ENCODE results near the gene NELFB.

Gene NELFB

DNA sequence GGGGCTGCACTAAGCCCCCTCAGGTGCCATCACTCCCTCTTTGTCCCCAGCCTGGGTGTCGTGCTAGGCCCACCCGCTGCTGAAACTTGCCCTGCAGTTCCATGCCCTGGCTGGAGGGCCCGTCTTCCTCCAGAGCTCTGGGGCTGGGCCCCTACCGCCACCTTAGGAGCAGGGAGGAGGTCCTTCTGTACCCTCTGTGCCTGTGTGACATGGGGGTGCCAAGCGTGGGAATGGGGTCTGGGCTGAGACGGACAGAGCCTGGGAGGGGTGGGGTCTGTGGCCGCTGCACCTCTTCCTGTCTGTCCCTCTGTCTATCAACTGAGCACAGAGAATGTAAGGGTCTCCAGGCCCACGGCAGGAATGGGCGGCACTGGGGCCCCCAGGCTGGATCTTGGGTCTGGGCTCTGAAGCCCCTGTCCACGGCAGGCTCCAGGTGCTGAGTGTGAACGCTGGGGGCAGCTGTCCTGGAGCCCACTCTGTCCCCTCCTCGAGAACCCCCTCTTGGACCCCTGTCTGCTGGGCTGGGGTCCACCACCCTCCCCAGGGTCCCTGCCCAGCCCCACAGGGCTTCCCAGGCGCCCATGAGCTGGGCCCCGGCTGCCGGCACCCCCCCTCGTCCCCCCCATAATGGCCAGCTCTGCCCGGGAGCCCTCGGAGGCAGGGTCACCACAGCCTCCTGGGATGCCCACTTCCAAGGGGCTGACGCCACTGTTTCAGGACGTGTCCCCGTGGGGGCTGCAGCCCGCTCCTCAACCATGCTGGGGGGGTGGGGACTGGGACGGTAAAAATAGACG is 62.8 kb downstream of the NELFB start:
- no peak for DNase-seq

DNA sequence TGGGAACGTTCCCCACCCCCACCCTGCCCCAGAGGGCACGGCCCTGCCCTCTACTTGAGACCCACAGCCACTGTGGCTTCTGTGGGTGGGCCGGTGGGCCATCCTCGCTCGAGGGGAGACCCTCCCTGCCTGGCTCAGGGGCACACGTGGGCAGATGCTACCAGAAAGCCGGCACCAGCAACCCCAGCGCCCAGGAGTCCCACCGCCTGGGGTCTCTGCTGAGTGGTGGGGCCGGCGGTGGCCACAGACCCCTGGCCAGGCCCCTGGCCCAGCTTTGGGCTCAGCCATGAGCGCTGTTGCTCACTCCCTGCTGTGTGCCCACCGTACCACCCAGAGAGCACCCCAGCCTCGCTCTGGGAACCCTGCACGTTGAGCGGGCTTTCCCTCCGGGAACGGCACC is 63.5 kb downstream of the NELFB start:
- peak; percentile 49 for DNase-seq

DNA sequence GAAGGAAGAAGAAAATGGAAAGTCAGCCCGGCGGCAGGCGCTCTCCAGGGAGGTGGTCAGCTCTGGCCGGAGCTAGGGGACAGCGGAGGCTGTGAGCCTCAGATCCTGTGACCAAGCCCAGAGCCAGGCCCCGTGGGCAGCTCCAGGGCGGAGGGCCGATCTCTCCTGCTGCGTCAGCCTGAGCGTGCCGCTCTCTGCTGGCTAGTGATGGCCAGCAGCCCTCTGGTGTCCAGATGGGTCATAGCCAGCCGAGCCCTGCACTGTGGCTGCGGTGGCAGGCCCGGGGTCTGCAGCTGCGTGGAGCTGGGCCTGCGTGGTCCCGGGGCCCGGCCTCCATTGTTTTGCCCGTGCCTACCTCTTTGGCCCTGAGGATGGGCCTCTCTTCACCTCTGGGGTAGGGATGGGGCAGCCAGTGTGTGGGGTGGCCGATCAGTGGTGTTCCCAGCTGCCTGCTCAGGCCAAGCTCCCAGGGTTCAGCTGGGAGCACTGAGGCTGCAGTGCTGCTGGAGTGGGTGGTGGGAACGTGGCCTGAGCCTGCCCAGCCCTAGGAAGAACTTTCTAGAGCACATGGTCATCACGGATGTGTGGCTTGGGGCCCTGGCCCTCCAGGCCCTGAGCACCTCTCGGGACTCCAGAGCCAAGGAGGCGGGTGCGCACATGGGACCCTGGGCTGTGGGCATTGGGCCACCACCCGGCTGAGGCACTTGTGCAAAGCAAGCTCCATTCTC is 64.0 kb downstream of the NELFB start:
- peak; percentile 86 for DNase-seq

DNA sequence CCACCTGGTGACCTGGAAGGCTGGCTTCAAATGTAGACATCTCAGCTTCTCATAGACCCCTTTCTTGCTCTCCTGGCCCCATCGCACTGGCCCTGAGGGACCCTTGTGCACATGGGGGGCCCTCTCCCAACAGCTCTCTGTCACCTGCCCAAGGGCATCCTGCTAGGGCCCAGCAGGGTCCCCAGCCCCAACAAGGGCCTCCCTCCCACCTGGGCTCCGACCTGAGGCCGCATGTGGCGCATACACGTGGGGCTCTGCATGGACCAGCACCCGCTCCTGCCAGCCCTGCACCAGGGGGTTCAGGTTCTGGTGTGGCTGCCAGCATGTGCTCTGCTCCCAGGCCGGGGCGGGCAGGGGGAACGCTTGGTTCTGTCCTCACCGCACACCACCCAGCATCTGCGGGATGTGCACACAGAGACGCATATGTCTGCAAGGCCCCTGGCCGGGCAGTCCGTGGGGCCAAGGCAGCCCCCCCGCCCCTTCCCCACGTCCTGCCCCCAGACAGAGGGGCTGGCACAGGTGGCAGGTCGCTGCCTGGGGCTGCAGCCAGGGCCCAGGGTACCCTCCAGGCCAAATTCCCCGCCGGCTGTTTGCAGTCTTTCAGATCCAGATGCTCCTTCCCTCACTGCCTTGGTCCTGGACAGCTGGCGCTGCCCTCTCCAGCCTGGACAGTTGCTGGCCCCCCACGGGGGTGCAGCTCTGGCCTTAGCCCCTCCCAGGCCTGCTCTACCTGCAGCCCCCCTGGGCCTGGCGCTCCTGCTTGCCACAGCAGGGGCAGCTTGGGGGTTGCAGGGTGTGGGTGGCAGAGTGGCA is 64.8 kb downstream of the NELFB start:
- DNase-seq, result peak; percentile 55

DNA sequence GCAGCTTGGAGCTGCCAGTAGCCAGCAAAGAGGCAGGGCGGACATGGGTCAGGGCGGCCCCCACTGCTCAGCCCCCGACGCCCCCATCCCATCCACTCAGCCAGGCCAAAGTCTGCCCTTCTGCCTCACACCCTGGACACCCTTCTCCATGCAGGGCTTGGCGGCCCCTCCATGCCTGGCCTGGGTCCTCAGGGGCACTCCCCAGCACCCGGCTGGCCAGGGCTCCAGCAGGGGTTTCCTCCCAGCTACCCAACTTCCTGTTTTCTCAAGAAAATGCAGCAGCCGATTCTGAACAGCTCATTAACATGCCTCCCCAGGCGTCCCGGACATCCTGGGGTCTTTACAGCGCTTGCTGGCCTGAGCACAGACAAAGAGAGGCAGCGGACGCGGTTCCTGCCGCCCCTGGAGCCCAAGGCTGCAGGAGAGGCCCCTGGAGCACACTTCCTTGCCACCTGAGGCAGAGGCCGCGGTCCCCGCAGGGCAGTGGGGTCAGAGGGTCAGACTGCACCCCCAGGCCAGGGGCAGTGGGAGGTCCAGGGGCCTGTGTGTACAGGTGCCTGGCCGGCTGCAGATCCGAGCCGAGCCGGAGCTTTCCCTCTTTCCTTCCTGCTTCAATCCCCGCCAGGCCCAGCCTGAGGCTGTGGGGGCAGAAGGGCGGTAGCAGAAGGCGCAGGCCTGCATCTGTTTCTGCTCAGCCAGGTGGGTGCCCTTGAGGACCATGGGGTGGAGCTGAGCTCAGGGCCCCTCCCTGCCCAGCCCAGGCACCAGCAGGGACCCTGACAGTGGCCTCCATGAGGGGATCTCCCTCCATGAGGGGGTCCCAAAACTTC is 65.6 kb downstream of the NELFB start:
- DNase-seq, result peak; percentile 56

DNA sequence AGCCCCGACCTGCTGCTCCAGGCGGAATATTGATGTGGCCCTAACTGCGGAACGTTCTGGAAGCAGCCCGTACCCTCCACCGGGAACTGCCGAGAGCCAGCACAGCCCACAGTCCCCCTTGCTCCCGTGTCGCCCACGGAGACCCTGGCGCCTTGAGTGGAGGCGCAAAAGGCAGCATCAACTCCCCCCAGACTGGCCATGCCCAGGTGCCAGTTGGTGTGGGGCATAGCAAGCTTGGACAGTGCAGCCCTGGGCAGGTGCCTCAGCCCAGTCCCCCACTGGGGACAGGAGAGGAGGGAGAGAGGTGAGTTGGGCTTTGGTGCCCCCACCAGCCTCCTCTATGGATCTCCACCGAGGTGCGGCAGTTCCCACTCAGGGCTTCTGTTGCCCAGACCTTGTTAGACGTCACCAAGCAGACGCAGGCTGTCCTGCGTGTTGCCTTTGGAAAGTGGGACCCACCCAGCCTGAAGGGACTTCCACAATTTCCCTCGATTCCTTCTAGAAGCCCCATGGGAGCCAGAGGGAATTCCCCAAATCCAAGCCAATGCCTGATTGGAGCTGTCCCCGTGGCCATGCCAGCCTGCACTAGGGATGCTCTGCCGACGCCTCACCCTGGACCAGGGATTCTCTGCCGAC is 66.7 kb downstream of the NELFB start:
- no peak for DNase-seq
